GM19238 (cell line): Measurements from ENCODE around the gene PPP2R2B.

Source experiments
- DNase-seq: peaks from one replicate; pipeline ENCODE4 v3.0.0; 2011; ENCODE audit warnings: low spot score; ENCODE audit not compliant: insufficient read length

Gene PPP2R2B

DNA sequence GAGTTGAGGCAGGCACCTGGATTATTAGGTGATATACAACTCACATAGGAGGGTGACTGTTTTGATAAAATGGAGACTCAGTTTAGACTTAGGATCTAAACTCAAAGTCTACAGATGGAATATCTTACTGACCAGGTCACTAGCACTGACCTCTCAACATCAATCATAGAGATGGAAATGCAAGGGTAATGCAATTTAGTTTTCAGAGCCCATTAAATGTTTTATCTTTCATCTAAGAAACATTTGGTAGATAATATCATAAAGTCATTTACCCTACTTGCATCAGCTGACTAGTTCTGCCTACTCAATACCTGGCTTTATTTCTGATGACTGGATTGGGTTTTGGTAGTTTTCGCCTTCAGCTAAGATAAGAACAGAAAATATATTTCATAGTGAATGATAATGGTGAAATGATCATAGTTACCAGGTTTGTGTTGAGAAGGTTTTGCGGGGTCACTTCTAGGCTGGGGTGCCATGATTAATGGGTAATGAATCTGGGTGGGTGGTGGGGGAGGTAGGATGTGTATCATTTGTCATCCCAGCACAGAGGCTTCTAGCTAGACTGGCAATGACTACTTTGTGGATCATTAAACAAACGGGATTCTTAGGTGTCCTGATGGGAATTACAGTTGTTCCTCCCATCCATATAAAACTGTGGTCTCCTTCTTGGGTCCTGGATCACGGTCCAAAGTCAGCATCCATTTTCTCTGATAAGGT, 173.4 kb downstream of the PPP2R2B start:
- no peak for DNase-seq

- no peak for DNase-seq
Measured at GRCh38 chr5:146703899-146704298, 174.7 kb downstream of the PPP2R2B start.

DNA sequence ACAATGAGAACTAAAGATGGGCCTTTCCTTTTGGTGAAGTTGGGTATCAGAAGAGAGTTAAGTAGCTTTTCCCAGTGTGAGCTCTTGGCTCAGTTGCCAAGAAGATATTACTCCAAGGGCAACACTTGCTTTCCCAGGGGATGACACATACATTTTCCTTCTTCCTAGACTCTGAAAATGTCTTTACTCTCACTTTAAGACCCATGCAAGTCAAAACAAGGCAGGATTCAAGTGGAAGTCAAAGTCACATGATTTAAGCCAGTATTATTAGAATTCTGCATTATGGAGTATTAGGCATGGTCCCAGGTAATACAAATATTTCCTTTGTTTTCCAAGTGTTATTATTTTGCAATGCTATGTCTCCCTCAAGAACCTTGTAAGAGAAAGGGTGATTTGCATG, 175.1 kb downstream of the PPP2R2B start:
- no peak for DNase-seq

- DNase-seq = no peak
Measured at GRCh38 chr5:146699664-146700418, 178.7 kb downstream of the PPP2R2B start.

- DNase-seq = no peak
Measured at GRCh38 chr5:146699138-146699537, 179.4 kb downstream of the PPP2R2B start.

GRCh38 chr5:146698651-146699050, 179.9 kb downstream of the PPP2R2B start:
- no peak for DNase-seq

- DNase-seq = no peak
Measured at GRCh38 chr5:146697211-146697610, 181.3 kb downstream of the PPP2R2B start.

- no peak for DNase-seq
Measured at GRCh38 chr5:146695646-146696045, 182.9 kb downstream of the PPP2R2B start.

DNA sequence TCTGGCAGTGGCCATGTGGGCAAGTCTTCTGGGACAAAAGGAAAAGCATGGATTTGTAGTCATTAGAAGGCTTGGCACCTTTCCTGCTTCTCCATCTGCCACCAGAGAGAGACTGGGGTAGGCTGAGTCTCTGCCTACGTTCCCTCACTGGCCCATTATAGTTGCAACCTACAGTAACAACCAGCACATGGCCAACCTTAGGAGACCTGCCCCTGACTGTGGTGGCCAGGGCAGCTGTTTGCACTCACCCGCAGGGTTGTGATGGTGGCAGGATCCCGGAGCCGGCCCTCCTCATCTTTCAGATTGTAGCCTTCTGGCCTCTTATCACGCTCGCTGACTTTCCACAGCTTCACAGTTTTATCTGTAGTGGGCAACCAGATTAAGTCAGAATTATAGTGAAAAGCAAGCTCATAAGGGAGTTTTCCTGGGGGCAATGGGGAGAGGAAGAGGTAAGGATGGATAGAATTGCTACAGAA, 187.6 kb downstream of the PPP2R2B start:
- no peak for DNase-seq

- no peak for DNase-seq
Measured at GRCh38 chr5:146687630-146688029, 190.9 kb downstream of the PPP2R2B start.

DNA sequence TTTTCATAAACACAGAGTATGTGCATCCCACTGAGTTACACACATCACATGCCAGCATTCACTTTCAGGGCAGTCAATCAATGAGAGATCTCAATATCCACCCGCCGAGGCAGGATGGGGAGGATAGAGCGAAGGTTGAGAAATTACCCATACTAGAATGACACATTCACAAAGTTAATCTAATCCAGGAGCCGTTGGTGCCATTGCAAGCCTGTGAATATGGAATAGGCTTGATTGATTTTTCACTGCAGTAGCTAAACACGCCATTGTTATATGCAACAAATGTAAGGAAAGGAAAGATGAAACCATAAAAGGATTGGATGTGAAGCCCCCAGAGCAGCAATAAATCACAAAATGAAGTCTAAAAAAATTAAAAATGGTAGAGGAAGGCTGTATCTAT, 194.7 kb downstream of the PPP2R2B start:
- DNase-seq = no peak

- DNase-seq = no peak
Measured at GRCh38 chr5:146682899-146683532, 195.5 kb downstream of the PPP2R2B start.

DNA sequence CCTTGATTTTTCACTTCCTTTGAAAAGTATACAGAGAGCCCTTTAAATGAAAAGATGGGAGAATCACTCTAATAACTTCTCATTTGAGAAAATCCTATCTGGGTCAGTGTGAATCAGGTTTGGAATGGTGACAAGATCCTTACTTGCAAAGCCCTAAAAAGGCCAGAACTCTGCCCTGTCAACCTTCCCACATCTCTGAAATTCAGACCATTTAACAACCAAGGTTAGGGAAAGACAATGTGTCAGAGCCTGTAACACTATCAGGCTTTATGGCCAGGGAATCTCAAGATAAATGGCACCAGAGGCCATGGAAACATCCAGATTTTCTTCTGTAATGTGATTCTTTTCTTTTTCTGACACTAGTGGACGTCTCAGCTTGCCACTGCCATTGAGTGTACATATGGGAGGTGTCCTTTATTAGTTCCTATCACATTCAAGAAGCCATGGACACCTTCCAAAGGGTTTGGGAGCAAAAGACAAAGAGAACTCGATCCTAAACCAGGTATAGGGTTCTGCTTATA, 196.9 kb downstream of the PPP2R2B start:
- no peak for DNase-seq

DNA sequence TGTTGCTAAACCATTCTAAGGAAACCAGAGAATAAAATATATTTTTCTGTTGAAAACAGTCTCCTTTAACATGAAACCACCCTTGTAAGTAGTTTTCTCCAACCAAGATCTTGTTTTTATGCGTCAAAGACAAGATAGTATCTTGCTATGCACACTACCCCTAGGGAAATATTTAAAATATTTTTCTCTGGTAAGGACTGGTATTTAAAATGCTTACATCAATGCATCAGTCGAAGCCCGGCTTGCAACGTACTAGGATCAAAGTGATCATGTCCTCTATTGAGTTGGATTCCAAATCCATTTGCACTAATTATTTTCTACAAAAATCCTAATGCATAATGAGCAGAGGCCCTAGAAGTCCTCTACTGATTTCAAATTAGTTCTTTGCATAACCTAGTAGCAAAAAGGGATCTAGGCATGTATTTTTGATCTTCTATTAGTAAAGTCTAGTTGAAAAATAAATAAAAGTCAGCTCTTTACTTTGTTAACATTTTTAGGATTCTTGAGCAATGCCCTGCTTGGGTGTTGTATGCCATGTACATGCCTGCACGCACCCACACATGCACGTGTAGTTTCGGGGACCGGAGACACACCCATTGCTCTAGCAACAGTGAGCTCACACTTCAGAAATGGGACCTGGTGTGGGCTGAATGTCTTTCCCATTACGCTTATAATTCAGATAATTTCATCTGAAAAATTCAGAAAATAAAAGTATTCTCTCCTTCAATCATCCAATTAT, 197.5 kb downstream of the PPP2R2B start:
- no peak for DNase-seq

DNA sequence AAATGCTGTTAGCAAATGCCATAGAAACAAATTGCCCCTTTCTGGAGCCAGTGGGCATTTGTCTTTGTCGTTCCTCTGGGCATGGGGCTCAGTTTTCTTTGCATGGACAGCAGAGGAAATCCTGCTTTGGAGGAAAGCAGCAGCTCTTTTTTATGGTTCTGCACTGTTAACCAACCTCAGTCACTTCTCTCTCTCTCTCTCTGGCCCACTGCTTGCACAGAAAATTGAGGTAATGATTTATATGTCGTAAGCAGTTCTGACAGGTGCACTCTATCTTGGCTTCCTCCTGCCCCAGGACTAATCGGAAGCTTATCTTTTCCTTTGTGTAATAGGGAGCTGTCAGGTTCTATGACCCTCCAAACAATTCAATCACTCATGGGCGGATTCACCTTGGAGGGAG, 202.9 kb downstream of the PPP2R2B start:
- no peak for DNase-seq

GRCh38 chr5:146672866-146673265, 205.7 kb downstream of the PPP2R2B start:
- DNase-seq = no peak

DNA sequence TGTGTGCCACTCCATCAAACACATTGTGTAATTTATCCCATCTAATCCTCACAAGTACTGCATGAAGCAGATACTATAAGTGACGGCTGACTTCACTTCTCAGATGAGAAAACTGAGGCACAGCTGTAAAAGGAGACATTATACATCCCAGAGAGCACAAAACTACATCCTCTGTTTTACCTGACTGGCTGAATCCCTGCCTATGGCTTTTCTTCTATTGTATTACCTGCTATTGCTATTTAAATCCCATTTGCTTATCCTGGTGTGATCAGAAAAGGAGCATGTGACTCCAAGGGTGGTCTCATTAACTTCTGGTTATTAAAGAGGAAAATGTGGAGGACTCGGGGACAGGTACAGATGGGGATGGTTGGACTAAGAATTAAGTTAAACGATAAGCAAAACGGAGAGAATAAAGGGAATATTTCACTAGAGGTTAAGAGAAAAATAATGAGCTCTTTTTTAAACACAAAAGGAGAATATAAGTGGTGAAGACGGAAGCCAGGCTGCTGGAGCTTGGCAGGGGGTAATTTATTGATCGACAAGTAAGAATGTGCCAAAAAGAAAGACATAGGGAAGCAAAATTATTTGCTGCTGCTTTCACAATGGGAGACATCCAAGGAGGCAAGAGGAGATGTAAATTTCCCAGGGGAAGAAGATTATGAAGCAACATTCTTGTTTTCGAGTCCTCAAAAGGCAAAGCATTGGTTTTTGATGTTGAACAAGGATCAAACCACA, 206.8 kb downstream of the PPP2R2B start:
- DNase-seq = no peak

- no peak for DNase-seq
Measured at GRCh38 chr5:146669656-146670055, 208.9 kb downstream of the PPP2R2B start.

DNA sequence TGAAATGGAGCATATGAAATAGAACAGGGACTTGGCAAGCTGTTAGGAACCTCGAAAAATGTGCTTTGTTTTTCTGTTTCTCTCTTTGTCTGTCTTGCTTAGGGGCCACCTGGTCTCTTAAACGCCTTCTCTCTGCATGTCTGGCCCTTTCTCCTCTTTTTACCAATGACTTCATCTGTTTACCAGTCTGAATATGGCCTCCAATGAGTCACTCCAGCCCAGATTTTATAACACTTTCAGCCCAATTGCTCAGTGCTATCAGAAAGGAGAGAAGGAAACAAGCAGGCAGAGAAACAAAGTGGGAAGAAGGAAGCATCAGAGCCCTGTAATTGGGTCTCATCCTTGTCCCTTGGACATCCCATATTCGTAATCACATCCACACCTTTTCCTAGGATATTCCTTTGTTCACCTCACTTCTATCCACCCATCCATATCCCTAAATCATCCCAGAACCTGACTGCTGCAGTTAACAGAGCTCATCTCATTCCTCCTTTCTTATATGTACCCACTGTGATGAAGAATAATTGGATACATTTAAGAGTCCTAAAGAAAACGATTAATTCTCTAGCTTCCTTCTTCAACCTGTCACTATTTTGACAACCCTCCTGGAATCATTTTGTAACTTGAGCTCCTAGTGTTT, 210.8 kb downstream of the PPP2R2B start:
- DNase-seq = no peak

- DNase-seq = no peak
Measured at GRCh38 chr5:146662229-146662628, 216.3 kb downstream of the PPP2R2B start.
